HEK293 (cell line): ENCODE data around the gene FOSB.

ENCODE experiments used
- CTCF ChIA-PET: fragments of 350-600 bp; formaldehyde crosslinking; extraction: SDS; loops from one replicate; lab custom pipeline; 2021; ENCODE audit warnings: antibody characterized with exemption; lab: Yijun Ruan, JAX
- POLR2A ChIA-PET: fragments of 300-600 bp; formaldehyde crosslinking; extraction: SDS; loops from one replicate; lab custom pipeline; 2020; ENCODE audit warnings: antibody characterized with exemption, inconsistent platforms; lab: Yijun Ruan, JAX
- H3K27ac ChIP-seq: fragments of 200-500 bp; sonication (Bioruptor generic); 2 replicates; pipeline ENCODE4 v1.5.1; 2014; ENCODE audit warnings: low read depth, low read length, control low read depth, inconsistent platforms; ENCODE audit errors: extremely low read depth
- H3K36me3 ChIP-seq, 2 experiments: fragments of 200-500 bp in 1 of 2; sonication (Bioruptor generic) in 1 of 2; 1 replicate in 1 of 2; 2 replicates in 1 of 2; pipeline ENCODE4 v1.5.1; 2014 to 2017; ENCODE audit warnings: inconsistent platforms in 2 of 2, low read length in 2 of 2; ENCODE audit not compliant: control insufficient read depth in 2 of 2, insufficient read depth in 1 of 2
- H3K4me1 ChIP-seq: fragments of 200-500 bp; sonication (Bioruptor generic); 2 replicates; pipeline ENCODE4 v1.5.1; 2014; ENCODE audit warnings: mild to moderate bottlenecking, low read length, inconsistent platforms; ENCODE audit not compliant: control insufficient read depth, insufficient read depth
- H3K4me3 ChIP-seq: 2 replicates; pipeline ENCODE4 v1.5.1; 2011; ENCODE audit warnings: low read depth, mild to moderate bottlenecking, control low read depth, low read length, moderate library complexity
- H3K9me3 ChIP-seq: fragments of 200-500 bp; sonication (Bioruptor generic); 2 replicates; pipeline ENCODE4 v1.5.1; 2014; ENCODE audit warnings: low read depth, low read length, inconsistent platforms; ENCODE audit not compliant: control insufficient read depth, insufficient read depth
- BCL11A ChIP-seq: fragments of 450-650 bp; formaldehyde crosslinking; IDR thresholded peaks from 2 replicates; pipeline ENCODE4 v1.5.1; 2016; ENCODE audit warnings: low read depth, missing biosample characterization, missing genetic modification characterization
- CTCF ChIP-seq: fragments of 450-650 bp; formaldehyde crosslinking; IDR thresholded peaks from 2 replicates; pipeline ENCODE4 v1.5.1; 2016; ENCODE audit warnings: missing biosample characterization, missing genetic modification characterization
- GLIS1 ChIP-seq: fragments of 450-650 bp; formaldehyde crosslinking; IDR thresholded peaks from 2 replicates; pipeline ENCODE4 v1.5.1; 2016; ENCODE audit warnings: missing biosample characterization, missing genetic modification characterization
- GLIS2 ChIP-seq: fragments of 450-650 bp; formaldehyde crosslinking; IDR thresholded peaks from 2 replicates; pipeline ENCODE4 v1.5.1; 2016; ENCODE audit warnings: missing biosample characterization, missing genetic modification characterization
- HOXC10 ChIP-seq: sonication (generic); formaldehyde crosslinking; IDR thresholded peaks from 2 replicates; pipeline ENCODE4 v1.8.1; 2023; ENCODE audit warnings: mild to moderate bottlenecking, missing genetic modification reagents
- IKZF3 ChIP-seq: fragments of 450-650 bp; IDR thresholded peaks from 2 replicates; pipeline ENCODE4 v1.5.0; 2018; ENCODE audit warnings: missing biosample characterization, mild to moderate bottlenecking, missing genetic modification characterization, moderate library complexity
- MZF1 ChIP-seq: fragments of 450-650 bp; formaldehyde crosslinking; IDR thresholded peaks from 2 replicates; pipeline ENCODE4 v1.5.1; 2017; ENCODE audit warnings: missing biosample characterization, missing genetic modification characterization, borderline replicate concordance
- PATZ1 ChIP-seq: fragments of 450-650 bp; formaldehyde crosslinking; IDR thresholded peaks from 2 replicates; pipeline ENCODE4 v1.5.1; 2016; ENCODE audit warnings: missing biosample characterization, missing genetic modification characterization
- PRDM4 ChIP-seq: fragments of 450-650 bp; formaldehyde crosslinking; IDR thresholded peaks from 2 replicates; pipeline ENCODE4 v1.5.1; 2017; ENCODE audit warnings: missing biosample characterization, missing genetic modification characterization
- ZBTB11 ChIP-seq: fragments of 450-650 bp; formaldehyde crosslinking; conservative IDR thresholded peaks from 2 replicates; pipeline ENCODE4 v1.5.1; 2016; ENCODE audit warnings: low read depth, missing biosample characterization, missing genetic modification characterization
- ZBTB17 ChIP-seq: fragments of 450-650 bp; formaldehyde crosslinking; IDR thresholded peaks from 2 replicates; pipeline ENCODE4 v1.5.1; 2016; ENCODE audit warnings: missing biosample characterization, missing genetic modification characterization
- ZBTB26 ChIP-seq: fragments of 450-650 bp; formaldehyde crosslinking; optimal IDR thresholded peaks from 2 replicates; pipeline ENCODE3; 2016; ENCODE audit warnings: missing biosample characterization, mild to moderate bottlenecking, missing genetic modification characterization
- ZFHX2 ChIP-seq: fragments of 450-650 bp; formaldehyde crosslinking; conservative IDR thresholded peaks from 2 replicates; pipeline ENCODE4 v1.5.1; 2016; ENCODE audit warnings: missing biosample characterization, missing genetic modification characterization
- ZIC2 ChIP-seq: fragments of 450-650 bp; formaldehyde crosslinking; IDR thresholded peaks from 2 replicates; pipeline ENCODE4 v1.5.1; 2016; ENCODE audit warnings: missing biosample characterization, missing genetic modification characterization
- ZNF335 ChIP-seq: fragments of 450-650 bp; formaldehyde crosslinking; conservative IDR thresholded peaks from 2 replicates; pipeline ENCODE4 v1.5.1; 2016; ENCODE audit warnings: missing biosample characterization, missing genetic modification characterization
- ZNF341 ChIP-seq: fragments of 450-650 bp; formaldehyde crosslinking; IDR thresholded peaks from 2 replicates; pipeline ENCODE4; 2016; ENCODE audit warnings: low read depth, missing biosample characterization, missing genetic modification characterization
- ZNF513 ChIP-seq: fragments of 450-650 bp; IDR thresholded peaks from 2 replicates; pipeline ENCODE4 v1.5.1; 2018; ENCODE audit warnings: missing biosample characterization, missing genetic modification characterization
- ZNF571 ChIP-seq: fragments of 450-650 bp; formaldehyde crosslinking; IDR thresholded peaks from 2 replicates; pipeline ENCODE4 v1.5.0; 2017; ENCODE audit warnings: missing biosample characterization, missing genetic modification characterization
- ZNF692 ChIP-seq: fragments of 450-650 bp; formaldehyde crosslinking; IDR thresholded peaks from 2 replicates; pipeline ENCODE4 v1.5.1; 2016; ENCODE audit warnings: missing biosample characterization, missing genetic modification characterization
- ZXDB ChIP-seq: fragments of 450-650 bp; formaldehyde crosslinking; IDR thresholded peaks from 2 replicates; pipeline ENCODE4 v1.5.1; 2016; ENCODE audit warnings: missing biosample characterization, missing genetic modification characterization

The FOSB gene

GRCh38 chr19:45492627-45493470 is 25.1 kb downstream of the FOSB start:
- H3K9me3 ChIP-seq, result no peaks in the 10 kb centered on the region
- H3K27ac ChIP-seq, result peak overlapping the region; percentile 50; the same call in 1 of the 2 replicates
- CTCF ChIA-PET, result interaction anchor here (0.5 to 1.1 kb wide), 13 partner anchors 8 to 311 kb away, joined by 3 to 6 read pairs (median 3); partner anchors contain the start of genes FBXO46 and QPCTL
- peak; percentile 73; the same call in 1 of the 2 replicates for TF ChIP-seq PATZ1
- TF ChIP-seq GLIS1 (tag by site-specific recombination), result peak; percentile 73; the same call in 1 of the 2 replicates
- peak; percentile 33; the same call in 1 of the 2 replicates for TF ChIP-seq ZIC2 (tag by site-specific recombination)
- TF ChIP-seq ZBTB11 (tag by site-specific recombination), result peak; percentile 42; the same call in 1 of the 2 replicates
- 0 out of 2 replicates have a peak, but pooled peaks have one; percentile 39 for TF ChIP-seq BCL11A (tag by site-specific recombination)
- TF ChIP-seq HOXC10 (CRISPR knock-in tag), result 0 out of 2 replicates have a peak, but pooled peaks have one; percentile 58
- TF ChIP-seq ZNF571, result no peak
- TF ChIP-seq PRDM4 (tag by site-specific recombination), result no peak
- TF ChIP-seq MZF1 (tag by site-specific recombination), result peak; percentile 35; the same call in 1 of the 2 replicates
- TF ChIP-seq ZBTB17, result peak; percentile 54; the same call in 1 of the 2 replicates
- TF ChIP-seq CTCF (tag by site-specific recombination), result peak; percentile 46; the same call in 1 of the 2 replicates
- TF ChIP-seq ZNF692 (tag by site-specific recombination), result peak; percentile 36; the same call in 1 of the 2 replicates
- TF ChIP-seq IKZF3 (tag by site-specific recombination), result peak; percentile 35; the same call in 1 of the 2 replicates
- peak; percentile 88 for TF ChIP-seq ZNF341 (tag by site-specific recombination)
- peak; percentile 91 for TF ChIP-seq GLIS2 (tag by site-specific recombination)
- TF ChIP-seq ZNF335, result peak; percentile 92
- peak; percentile 27; the same call in 1 of the 2 replicates for TF ChIP-seq ZFHX2
- TF ChIP-seq ZNF513 (tag by site-specific recombination), result no peak
- TF ChIP-seq ZXDB (tag by site-specific recombination), result 0 out of 2 replicates have a peak, but pooled peaks have one; percentile 31
- peak; percentile 13 for TF ChIP-seq ZBTB26 (tag by site-specific recombination)

More at GRCh38 chr19:45492627-45493470, 25.1 kb downstream of the FOSB start:
- Histone ChIP-seq H3K4me1 (peaks cover 6% of the 10 kb centered on the region), H3K36me3 (no peaks in the 10 kb centered on the region), H3K4me3 (peak overlapping the region; percentile 61)
- POLR2A ChIA-PET, result interaction anchor here (0.6 to 1.5 kb wide), 2 partner anchors 14 to 90 kb away, joined by 3 read pairs; no protein-coding TSS in a partner anchor
